NCI-H526 (cell line): ENCODE data around the gene MIA3.

ENCODE experiments used
- DNase-seq, 2 experiments: peaks; one replicate each; lab custom pipeline; 2025; lab: John Stamatoyannopoulos, UW

MIA3 gene

DNA sequence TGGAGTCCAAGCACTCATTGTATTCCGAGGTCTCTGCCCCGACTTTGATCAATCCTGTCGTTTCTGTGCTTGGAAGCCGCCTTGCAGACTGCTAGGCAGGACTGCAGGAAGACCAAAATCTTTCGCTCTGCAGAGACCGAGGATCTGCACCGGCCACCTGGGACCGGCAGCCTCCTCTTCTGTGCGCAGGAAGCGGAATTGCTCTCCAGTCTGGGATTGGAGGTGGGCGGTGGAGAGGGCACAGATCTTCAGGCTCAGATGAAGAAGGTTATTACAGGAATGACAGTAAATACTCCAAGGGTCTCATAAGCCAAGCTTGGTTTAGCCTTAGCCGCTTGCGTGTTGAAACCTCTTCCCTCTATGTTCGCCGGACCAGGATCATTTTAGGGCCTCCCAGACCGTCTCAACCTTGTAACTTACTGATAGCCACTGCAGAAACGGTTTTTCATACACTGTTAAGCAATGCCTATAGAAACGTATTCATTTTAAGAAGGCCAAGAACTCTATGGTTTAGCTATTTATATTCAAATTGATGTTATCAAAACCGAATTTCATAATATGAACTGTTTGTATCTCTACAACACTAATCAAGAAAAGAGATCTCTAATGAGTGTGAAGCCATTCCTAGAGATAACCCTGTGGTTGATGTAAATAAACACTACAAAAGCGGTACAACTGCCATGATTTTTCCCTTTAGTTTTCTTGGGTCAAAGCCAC, 1.1 kb downstream of the MIA3 start:
- peak; percentile 2 to 29 for DNase-seq

DNA sequence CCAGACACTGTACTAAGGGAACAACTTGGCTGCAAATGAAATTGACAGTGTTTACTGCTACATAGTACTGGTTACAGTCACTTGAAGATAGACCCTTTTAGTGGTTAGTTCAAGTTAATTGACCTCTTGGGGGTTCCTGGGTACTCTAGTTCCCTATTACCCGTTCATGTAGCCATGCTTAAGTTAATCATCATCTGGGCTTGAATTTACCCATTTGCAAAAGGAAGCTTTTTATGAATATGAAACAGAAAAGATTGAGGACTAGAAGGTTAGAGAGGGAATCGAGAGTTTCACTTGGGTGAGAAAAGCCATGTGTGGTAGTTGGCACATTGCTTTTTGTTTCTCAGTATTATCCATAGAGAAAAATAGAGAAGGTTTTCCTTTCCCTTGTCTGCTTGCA, 2.7 kb downstream of the MIA3 start:
- DNase-seq = no peak

DNA sequence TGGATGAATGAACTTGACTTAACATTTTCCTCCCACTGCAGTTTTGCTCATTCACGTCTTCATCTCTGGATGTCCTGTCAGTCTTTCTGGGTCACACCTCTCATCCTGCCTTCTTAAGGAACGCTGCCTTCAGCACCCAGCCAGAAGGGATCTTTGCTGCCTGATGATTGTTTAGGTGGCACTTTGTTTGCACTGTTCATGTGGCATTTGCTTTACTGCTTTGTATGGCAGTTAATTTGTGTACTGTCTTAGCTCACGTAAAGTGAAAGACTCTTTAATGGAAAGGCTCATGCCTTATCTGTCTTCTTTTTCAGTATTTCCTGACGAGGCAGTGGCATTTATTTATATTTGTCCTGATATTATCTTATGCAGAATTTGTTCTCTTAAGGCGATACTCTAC, 4.9 kb downstream of the MIA3 start:
- DNase-seq = no peak

DNA sequence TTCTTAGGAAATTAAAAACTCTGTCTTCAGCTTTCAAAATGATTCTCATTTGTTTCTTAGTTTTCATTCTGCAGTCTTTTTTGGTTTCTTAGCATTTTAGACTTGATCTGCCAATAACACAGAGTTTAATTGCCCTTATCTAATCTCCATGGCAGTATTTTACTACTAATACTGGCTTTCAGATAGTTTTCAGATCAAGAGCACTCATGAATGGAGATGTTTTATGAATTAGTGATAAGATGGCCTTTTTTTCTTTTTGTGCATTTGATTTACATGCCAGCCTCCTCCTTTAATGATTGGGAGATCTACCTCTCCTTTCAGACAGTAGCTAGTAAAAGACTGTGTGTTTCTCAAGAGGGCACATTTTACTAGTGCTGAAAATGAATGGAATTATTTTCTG, 5.6 kb downstream of the MIA3 start:
- no peak for DNase-seq

DNA sequence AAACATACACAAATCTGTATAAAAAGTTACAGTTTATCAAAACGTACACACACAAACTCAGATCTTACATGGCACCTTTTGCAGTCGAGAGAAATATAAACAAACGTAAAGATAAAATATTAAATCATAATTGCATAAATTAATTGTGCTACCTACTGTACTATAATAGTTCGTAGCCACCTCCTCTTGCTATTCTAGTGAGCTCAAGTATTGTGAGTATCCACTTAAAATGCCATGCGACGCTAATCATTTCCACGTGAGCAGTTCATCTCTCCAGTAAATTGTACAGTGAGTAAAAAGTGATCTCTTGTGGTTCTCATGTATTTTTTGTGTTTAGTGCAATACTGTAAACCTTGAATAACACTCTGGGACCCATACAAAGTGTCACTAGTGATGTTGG, 6.3 kb downstream of the MIA3 start:
- DNase-seq = no peak

DNA sequence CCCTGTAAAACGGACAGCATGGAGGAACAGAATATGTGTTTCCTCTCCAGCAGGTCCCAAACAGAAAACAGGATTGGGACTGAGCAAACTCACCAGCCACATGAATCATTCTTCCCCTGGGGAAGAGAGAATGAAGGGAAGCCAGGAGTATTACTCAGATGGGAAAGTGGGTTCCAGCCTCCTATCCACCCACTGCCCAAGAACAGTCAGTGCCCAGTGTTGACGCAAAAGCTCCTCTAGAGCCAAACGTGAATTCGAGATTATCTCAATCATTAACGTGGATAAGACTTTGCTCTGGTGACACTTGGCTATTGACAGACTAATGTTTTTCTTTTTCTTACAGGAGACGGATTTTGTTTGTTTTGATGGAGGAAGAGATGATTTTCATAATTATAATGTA, 9.3 kb downstream of the MIA3 start:
- DNase-seq = no peak

DNA sequence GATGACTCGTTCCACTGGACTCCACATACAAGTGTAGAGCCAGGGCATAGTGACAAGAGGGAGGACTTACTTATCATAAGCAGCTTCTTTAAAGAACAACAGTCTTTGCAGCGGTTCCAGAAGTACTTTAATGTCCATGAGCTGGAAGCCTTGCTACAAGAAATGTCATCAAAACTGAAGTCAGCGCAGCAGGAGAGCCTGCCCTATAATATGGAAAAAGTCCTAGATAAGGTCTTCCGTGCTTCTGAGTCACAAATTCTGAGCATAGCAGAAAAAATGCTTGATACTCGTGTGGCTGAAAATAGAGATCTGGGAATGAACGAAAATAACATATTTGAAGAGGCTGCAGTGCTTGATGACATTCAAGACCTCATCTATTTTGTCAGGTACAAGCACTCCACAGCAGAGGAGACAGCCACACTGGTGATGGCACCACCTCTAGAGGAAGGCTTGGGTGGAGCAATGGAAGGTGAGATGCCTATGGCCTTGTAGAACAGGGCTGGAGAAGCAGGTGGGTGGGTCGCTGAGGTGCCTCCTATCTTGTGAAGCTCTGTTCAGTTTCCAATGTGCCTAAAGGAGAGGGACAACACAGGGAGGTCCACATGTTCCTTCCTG, 12.1 kb downstream of the MIA3 start:
- no peak for DNase-seq

DNA sequence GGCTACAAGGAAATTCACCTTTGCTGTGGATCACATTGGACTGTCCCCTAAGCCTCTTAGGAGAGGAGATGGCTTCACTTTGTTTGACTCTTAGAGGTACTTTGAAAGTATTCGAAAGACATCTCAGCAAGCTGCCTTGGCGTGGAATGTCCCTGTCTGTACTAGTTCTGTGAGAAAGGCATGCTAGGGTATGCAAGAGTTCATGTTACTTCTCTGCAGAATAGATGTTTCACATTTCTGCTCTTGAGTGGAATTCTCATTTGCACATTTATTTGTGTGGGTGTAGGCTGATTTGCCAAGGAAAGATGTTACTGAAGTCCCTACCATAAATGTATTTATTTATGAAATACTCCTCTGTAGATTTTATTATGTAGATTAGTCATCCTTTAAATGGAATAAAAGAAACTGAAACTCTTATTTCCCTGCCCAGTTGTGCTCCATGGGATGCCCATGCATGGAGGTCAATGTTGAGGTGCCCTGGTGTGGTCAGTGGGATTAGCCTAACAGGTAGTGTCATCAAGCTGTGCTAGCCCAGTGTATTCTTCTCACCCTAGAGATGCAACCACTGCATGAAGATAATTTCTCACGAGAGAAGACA, 13.8 kb downstream of the MIA3 start:
- no peak for DNase-seq

DNA sequence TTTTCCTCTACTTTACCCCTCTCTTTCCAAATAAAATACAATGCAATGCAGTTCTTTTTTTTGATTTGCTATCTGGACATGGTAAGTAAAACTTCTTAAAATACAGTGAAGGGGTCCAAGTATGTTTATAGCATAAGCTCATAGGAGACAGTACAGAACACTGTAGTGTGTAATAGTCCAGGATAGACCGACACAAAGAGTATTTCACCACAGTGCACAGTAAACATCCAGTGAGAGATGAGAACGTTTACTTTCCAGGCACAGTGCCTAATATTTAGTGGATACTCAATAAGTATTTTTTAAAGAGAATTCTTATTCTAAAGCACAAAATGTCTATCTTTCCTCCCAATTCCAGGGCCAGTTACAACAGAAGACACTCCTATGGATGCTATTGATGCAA, 14.9 kb downstream of the MIA3 start:
- DNase-seq = no peak

DNA sequence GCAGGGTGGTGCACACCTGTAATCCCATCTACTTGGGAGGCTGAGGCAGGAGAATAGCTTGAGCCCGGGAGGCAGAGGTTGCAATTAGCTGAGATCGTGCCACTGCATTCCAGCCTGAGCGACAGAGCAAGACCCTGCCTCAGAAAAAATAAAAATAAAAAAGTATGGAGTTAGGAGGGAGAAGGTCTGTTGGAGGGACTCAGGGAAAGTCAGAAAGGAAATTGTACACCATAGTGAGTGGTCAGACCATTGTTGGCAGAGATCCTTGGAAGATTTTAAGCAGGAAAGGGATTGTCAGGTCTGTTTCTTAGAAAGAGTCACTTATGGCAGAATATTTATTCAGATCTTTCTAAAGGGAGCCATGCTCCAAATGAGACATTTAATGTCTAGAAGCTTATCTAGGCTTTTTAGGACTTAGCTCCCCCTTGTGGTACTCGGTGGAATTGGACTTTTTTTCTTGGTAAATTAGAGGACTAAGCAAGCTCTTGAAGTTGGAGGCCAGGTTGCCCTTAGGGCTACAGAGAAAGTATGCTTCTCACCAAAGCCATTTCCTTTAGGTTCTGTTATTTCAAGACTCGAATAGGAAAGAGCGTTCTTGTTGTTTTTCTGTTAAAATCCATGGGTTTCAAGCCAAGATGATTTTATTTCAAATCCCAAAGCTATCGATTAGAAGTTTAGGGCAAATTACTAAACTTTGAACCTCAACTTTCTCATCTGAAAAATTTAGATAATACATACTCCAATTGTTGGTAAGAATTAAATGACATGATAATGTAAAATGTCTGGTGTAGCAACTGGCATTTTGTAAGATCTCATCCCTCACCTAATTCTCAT, 16.5 kb downstream of the MIA3 start:
- peak; percentile 63 to 80 for DNase-seq

DNA sequence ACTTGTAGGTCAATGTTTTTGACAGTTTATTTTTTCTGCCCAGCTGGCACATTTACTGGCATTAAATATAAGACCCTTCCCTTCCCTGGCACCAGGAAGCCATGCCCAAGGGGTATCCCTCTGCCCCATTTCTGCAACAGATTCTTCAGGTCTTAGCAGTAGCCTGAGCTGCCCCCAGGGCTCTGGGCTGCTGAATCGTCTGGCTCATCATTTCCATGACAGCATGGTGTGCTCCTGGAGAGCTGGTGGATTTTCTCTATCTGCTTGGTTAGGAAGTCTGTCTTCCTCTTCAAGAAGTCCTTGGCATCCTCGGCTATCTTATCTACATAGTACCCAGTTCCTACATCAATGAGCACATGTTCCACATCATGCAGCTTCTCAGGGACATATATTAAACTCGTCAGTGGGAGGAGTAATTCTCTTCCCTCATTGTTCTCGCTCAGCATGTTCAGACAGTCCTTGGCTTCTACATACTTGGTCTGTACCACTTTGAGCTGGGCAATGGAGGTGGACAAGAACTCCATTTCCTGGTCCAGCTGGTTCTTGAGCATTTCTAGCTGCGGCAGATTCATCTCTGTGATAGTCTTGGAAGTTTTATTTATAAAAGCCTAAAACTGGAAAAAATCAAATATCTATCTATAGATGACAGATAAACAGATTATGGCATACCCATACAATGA, 23.5 kb downstream of the MIA3 start:
- DNase-seq = no peak

DNA sequence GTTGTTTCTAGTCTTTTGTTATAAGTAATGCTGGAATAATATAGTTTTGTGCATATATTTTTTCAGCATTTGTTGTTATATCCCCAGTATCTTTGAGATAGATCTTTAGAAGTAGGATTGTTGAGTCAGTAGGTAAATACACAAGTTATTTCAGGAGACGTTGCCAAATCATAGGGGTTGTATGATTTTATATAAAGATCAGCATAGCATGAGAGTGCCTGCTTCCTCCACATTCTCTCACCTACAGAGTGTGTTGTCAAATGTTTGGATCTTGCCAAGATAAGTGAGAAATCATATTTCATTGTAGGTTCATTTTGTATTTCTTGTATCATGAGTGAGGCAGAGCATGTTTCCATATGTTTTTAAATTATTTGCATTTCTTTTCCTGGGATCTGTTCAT, 24.6 kb downstream of the MIA3 start:
- no peak for DNase-seq

DNA sequence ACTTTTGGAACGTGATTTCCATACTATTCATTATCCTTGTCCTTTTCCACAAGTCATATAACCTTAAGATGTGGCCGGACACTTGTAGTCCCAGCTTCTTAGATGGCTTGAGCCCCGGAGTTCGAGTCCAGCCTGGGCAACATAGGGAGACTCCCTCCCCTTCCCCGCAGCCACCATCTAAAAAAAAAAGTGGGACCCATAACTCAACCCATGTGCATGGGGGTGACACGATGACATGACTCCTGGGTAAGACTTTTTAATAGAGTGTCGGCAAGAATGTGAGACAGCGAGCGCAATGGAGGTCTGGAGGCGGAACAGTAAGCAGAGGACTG, 25.7 kb downstream of the MIA3 start:
- DNase-seq = peak in 1 of 2 experiments; percentile 49

DNA sequence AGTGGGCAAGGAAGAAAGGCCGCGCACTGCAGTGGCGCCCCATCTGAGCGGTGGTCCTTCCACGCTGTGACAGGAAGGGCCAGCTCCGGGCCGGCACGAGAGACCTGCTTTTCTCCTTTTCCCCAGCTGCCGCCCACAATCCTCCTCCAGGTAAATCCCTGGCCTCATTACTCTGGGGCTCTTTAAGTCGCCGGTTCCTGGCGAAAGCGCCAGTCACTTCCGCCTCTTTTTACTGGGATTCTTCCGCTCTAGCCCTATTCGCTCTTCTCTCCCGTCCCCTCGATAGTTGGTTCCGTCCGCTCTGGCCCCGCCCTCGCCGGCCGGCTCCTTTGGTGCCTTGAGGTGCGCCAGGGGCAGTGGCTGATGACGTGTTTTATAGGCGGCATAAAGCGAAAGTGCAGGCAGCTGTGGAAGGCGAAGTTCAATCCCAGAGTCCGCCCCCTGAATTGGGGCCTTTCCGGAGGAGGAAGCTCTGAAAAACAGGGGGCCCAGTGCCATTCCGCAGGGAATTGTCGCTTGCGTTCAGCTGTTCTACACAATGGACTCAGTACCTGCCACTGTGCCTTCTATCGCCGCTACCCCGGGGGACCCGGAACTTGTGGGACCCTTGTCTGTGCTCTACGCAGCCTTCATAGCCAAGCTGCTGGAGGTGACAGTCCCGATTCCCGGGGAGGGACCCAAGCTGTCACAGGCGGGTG, 26.2 kb downstream of the MIA3 start:
- peak; percentile 93 to 95 for DNase-seq

DNA sequence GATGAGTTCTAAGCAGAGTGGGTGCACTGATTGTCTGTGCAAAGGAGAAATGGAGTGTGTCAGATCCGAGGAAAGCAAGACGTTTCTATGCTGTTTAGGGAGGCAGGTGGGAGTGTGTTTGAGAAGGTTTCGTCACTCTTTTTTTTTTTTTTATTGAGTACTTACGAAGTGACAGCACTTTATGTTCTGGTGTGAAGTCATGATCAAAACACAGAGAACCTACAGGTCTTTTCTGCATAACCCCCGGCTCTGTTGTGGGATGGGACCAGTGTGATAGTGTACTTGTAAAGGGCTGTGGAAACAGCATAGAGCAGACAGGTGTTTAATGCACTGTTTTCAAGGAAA, 26.7 kb downstream of the MIA3 start:
- DNase-seq = no peak

DNA sequence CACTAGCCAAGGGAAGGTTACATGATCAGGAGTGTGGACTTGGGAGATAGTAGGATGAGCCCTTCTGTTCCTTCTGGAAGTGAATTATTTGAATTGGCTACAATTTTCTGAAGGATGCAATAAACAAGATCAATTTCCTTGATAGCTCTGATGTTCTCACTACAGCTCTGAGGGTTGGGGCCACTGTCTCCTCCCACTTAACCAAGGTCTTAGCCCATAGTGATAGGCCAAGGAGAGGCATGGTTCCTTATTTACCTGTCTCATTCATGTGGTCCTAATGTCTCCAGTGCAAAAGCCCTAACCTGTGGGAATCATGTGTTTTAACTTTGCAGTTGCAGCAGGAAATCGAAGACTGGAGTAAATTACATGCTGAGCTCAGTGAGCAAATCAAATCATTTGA, 34.8 kb downstream of the MIA3 start:
- DNase-seq = no peak

DNA sequence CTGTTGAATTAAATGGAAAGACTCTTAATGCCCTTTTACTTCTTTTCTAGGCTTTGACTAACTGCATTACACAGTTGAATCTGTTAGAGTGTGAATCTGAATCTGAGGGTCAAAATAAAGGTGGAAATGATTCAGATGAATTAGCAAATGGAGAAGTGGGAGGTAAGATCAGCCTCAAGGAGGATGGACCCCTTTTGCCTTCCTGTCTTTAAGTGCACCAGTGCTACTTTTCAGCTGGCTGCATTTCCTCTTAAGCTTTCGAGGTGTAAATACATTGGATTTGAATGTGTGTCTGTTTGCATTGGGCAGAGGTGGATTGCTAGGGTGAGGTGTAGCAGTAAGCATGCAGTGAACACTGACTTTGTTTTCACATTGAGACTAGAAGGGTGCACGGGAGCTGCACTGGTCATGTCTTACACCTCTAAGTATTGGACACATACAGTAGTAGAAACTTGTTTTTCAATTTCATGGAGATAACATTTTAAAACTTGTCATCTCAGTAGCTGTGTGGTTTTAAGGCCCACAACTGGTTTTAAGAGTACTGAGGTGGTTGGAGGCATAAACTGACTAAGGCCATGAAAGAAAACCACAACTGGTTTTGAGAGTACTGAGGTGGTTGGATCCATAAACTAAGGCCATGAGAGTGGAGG, 35.4 kb downstream of the MIA3 start:
- no peak for DNase-seq

DNA sequence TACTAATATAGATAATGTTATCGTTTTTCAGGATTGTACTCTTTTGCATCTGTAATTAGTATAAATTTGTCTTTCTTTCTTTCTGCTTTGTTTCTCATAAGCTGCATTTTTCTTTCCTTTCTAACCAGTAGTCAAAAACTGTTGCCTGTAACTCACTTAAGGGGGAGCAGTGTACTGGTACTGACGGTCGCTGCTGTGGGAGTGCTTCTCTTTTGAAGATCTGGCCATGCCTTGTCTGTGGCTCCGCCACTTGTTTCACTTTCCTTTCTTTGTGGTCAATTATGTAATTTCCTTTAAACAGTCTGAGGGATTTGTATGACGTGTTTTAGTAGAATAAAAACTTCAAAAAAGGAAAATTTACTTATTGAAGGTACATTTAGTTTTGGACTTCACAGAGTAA, 37.0 kb downstream of the MIA3 start:
- no peak for DNase-seq

DNA sequence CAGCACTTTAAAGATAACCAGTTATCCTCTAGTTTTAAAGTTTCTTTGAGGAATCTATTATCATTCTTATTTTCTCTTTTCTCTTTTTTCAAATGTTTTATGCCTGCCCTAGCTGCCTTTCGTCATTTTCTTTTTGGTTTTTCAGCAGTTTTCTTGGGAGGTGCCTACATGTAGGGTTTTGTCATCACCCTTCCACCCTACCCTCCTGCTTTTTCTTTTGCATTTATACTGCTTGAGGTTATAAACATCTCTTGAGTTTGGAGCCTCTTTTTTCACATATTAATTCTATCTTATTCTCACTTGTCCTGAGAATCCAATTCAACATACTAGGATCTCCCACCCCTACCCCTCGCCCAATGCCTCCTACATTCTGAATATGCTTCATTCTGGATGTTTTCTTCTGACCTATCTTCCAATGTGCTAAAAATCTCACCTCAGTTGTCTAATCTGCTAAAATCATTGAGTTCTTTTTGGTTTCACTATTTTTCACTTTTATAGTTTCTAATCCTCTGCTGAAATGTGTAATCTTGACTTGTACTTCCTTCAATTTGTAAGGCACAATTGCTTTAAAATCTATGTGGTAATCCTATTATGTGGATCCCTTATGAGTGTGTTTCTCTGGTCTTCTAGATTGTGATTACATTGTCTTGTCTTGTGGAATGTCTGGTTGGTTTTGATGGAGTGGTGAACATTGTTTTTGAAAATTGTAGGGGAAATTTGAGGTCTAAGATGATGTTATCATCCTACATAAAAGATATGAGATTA, 38.7 kb downstream of the MIA3 start:
- no peak for DNase-seq

DNA sequence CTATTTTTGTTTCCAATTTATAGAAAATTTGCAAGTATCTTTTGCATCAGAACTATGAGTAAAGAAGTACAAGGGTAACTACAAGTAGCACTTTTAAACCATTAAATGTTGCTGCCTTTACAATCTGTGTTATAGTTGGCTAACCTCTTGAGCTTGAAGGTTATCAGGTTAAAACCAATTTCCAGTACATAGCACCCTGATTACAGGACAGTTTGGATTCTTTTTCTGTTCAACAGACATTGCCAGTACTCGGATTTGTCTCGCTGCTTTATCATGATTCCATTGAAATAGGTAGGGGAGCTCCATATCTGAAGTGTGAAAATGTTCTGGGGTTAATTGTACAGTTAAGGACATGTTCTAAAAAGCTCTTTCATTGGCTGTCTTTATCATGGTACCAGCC, 40.0 kb downstream of the MIA3 start:
- DNase-seq = no peak
